Progenitor cell of endocrine pancreas (in vitro differentiated cells): ENCODE data around the gene HOXC4. TPM values are rescaled to one million over a fixed set of nuclear protein-coding genes. Genes with fewer than 3 reads are reported as not detected.

Experiments
- DNase-seq: peaks from one replicate; pipeline ENCODE4 v3.0.0; 2021; ENCODE audit warnings: low spot score; ENCODE audit not compliant: unreplicated experiment
- H3K27ac Mint-ChIP-seq: 2 replicates; pipeline ENCODE4 v1.8.0; 2021; ENCODE audit warnings: mild to moderate bottlenecking, moderate library complexity, mixed read lengths
- H3K27me3 Mint-ChIP-seq: 2 replicates; pipeline ENCODE4 v1.8.0; 2021; ENCODE audit warnings: mixed read lengths
- H3K36me3 Mint-ChIP-seq: 2 replicates; pipeline ENCODE4 v1.8.0; 2022; ENCODE audit warnings: mixed read lengths; ENCODE audit not compliant: insufficient read depth
- H3K4me1 Mint-ChIP-seq: 2 replicates; pipeline ENCODE4 v1.8.0; 2021; ENCODE audit warnings: low read depth, mixed read lengths
- H3K4me3 Mint-ChIP-seq: 2 replicates; pipeline ENCODE4 v1.8.0; 2021; ENCODE audit warnings: low read depth, mild to moderate bottlenecking, moderate library complexity, mixed read lengths
- H3K9me3 Mint-ChIP-seq: 2 replicates; pipeline ENCODE4 v1.8.0; 2021; ENCODE audit warnings: low read depth, mixed read lengths
- CTCF ChIP-seq: fragments of 200-600 bp; sonication (generic); IDR thresholded peaks from one replicate; pipeline ENCODE4 v1.5.0; 2021; ENCODE audit warnings: antibody characterized with exemption, mild to moderate bottlenecking; ENCODE audit not compliant: unreplicated experiment
- total RNA-seq: library from RNA; stranded (reverse); gene quantifications from 2 replicates; pipeline ENCODE4 v1.2.1, GENCODE V29; 2021

HOXC4 gene
- total RNA-seq, 1 donor from 2014 or later: 19.8 TPM

- no peak overlapping the region for H3K27ac Mint-ChIP-seq
- no peak overlapping the region for H3K4me3 Mint-ChIP-seq
- peaks cover 9% of the 10 kb centered on the region for H3K4me1 Mint-ChIP-seq
Measured at GRCh38 chr12:54025499-54026405, 27.9 kb upstream of the HOXC4 start.

GRCh38 chr12:54026640-54027441 lies 26.8 kb upstream of the HOXC4 start:
- no peaks in the 10 kb centered on the region for H3K9me3 Mint-ChIP-seq
- DNase-seq: no peak
- no peaks in the 10 kb centered on the region for H3K36me3 Mint-ChIP-seq
- H3K4me1 Mint-ChIP-seq: peaks cover 12% of the 10 kb centered on the region
- TF ChIP-seq CTCF: no peak
- peaks cover 95% of the 10 kb centered on the region for H3K27me3 Mint-ChIP-seq
- no peak overlapping the region for H3K4me3 Mint-ChIP-seq
- peak overlapping the region; percentile 71 for H3K27ac Mint-ChIP-seq

More at GRCh38 chr12:54025499-54026405, 27.9 kb upstream of the HOXC4 start:
- Mint-ChIP-seq H3K9me3 (no peaks in the 10 kb centered on the region), H3K36me3 (no peaks in the 10 kb centered on the region), H3K27me3 (peaks cover 95% of the 10 kb centered on the region)
- DNase-seq: no peak
- TF ChIP-seq CTCF: no peak

- no peak for DNase-seq
- Mint-ChIP-seq H3K4me1 (peaks cover 12% of the 10 kb centered on the region), H3K36me3 (no peaks in the 10 kb centered on the region), H3K27me3 (peaks cover 95% of the 10 kb centered on the region), H3K27ac (no peak overlapping the region), H3K9me3 (no peaks in the 10 kb centered on the region), H3K4me3 (no peak overlapping the region)
- no peak for TF ChIP-seq CTCF
Measured at GRCh38 chr12:54027442-54027786, 26.2 kb upstream of the HOXC4 start.

- no peak within 1 kb of the TSS for H3K4me3 Mint-ChIP-seq
- no peaks in the 10 kb centered on the region for H3K9me3 Mint-ChIP-seq
- no peak for DNase-seq
- TF ChIP-seq CTCF: no peak
- peaks cover 90% of the 10 kb centered on the region for H3K27me3 Mint-ChIP-seq
- no peaks in the 10 kb centered on the region for H3K36me3 Mint-ChIP-seq
- H3K4me1 Mint-ChIP-seq: peaks cover 16% of the 10 kb centered on the region
- peak within 1 kb of the TSS; percentile 69 for H3K27ac Mint-ChIP-seq
Measured at GRCh38 chr12:54028314-54029201, 25.1 kb upstream of the HOXC4 start, which contains the start of gene HOXC6. Gene HOXC6 (plus strand): TSS chr12:54028440. CDS start chr12:54028522, 82 bp downstream.
